IPS-20b (cell line): Measurements from ENCODE around the gene ZFP3.
"Not testable (repeated sequence)": the region's sequence is repeated elsewhere in the genome, so short reads cannot be mapped to it uniquely, and the experiment has no call there.

Source experiments
- H3K27ac ChIP-seq: one replicate; pipeline ENCODE4 v1.5.1; 2013; ENCODE audit warnings: low read length
- H3K27me3 ChIP-seq: 2 replicates; pipeline ENCODE4 v1.6.1; 2013; ENCODE audit warnings: mild to moderate bottlenecking, low read length, inconsistent platforms; ENCODE audit not compliant: insufficient read depth
- H3K36me3 ChIP-seq: 2 replicates; pipeline ENCODE4 v1.6.1; 2013; ENCODE audit warnings: low read depth, mild to moderate bottlenecking, inconsistent platforms, low read length, moderate library complexity; ENCODE audit not compliant: insufficient read depth
- H3K4me1 ChIP-seq: 2 replicates; pipeline ENCODE4 v1.6.1; 2013; ENCODE audit warnings: mild to moderate bottlenecking, control low read depth, inconsistent platforms, low read length, moderate library complexity; ENCODE audit not compliant: insufficient read depth
- H3K4me3 ChIP-seq: 2 replicates; pipeline ENCODE4 v1.5.1; 2013; ENCODE audit warnings: mild to moderate bottlenecking, low read length, inconsistent platforms
- H3K9ac ChIP-seq: 2 replicates; pipeline ENCODE4 v1.6.1; 2013; ENCODE audit warnings: low read depth, mild to moderate bottlenecking, inconsistent platforms, low read length, moderate library complexity
- H3K9me3 ChIP-seq: 2 replicates; pipeline ENCODE4 v1.6.1; 2013; ENCODE audit warnings: mild to moderate bottlenecking, low read depth, low read length, inconsistent platforms; ENCODE audit not compliant: insufficient read depth

ZFP3 gene

GRCh38 chr17:5128905-5129535, 50.8 kb downstream of the ZFP3 start:
- Histone ChIP-seq H3K36me3 (no peaks in the 10 kb centered on the region), H3K4me3 (no peak overlapping the region), H3K9me3 (no peaks in the 10 kb centered on the region)

GRCh38 chr17:5129770-5130169, 51.5 kb downstream of the ZFP3 start:
- not testable (repeated sequence) for H3K36me3 ChIP-seq, H3K9me3 ChIP-seq, H3K27ac ChIP-seq, H3K4me1 ChIP-seq, H3K27me3 ChIP-seq, H3K9ac ChIP-seq, H3K4me3 ChIP-seq

More at GRCh38 chr17:5128905-5129535, 50.8 kb downstream of the ZFP3 start:
- Histone ChIP-seq H3K27me3 (no peaks in the 10 kb centered on the region; the same call in 1 of the 2 replicates), H3K4me1 (no peaks in the 10 kb centered on the region), H3K27ac (no peak overlapping the region), H3K9ac (no peak overlapping the region)

- not testable (repeated sequence) for H3K9ac ChIP-seq, H3K9me3 ChIP-seq, H3K27me3 ChIP-seq, H3K4me3 ChIP-seq, H3K27ac ChIP-seq, H3K4me1 ChIP-seq, H3K36me3 ChIP-seq
Measured at GRCh38 chr17:5130261-5130660, 52.0 kb downstream of the ZFP3 start.

GRCh38 chr17:5130687-5131086, 52.4 kb downstream of the ZFP3 start:
- not testable (repeated sequence) for H3K27ac ChIP-seq, H3K4me1 ChIP-seq, H3K27me3 ChIP-seq, H3K9ac ChIP-seq, H3K36me3 ChIP-seq, H3K4me3 ChIP-seq, H3K9me3 ChIP-seq

GRCh38 chr17:5131146-5131715, 53.0 kb downstream of the ZFP3 start:
- no peaks in the 10 kb centered on the region for H3K9me3 ChIP-seq
- H3K27ac ChIP-seq: no peak overlapping the region
- H3K4me1 ChIP-seq: no peaks in the 10 kb centered on the region
- no peaks in the 10 kb centered on the region for H3K27me3 ChIP-seq
- H3K36me3 ChIP-seq: no peaks in the 10 kb centered on the region
- H3K9ac ChIP-seq: no peak overlapping the region
- H3K4me3 ChIP-seq: no peak overlapping the region

- not testable (repeated sequence) for H3K27ac ChIP-seq, H3K4me1 ChIP-seq, H3K9ac ChIP-seq, H3K9me3 ChIP-seq, H3K36me3 ChIP-seq, H3K27me3 ChIP-seq, H3K4me3 ChIP-seq
Measured at GRCh38 chr17:5131799-5132502, 53.7 kb downstream of the ZFP3 start.

- H3K4me1 ChIP-seq, H3K9ac ChIP-seq, H3K27ac ChIP-seq, H3K36me3 ChIP-seq, H3K4me3 ChIP-seq, H3K27me3 ChIP-seq, H3K9me3 ChIP-seq: not testable (repeated sequence)
Measured at GRCh38 chr17:5132503-5133225, 54.4 kb downstream of the ZFP3 start.

GRCh38 chr17:5133311-5133710, 55.0 kb downstream of the ZFP3 start:
- H3K9me3 ChIP-seq: no peaks in the 10 kb centered on the region
- no peaks in the 10 kb centered on the region for H3K4me1 ChIP-seq
- H3K27ac ChIP-seq: no peak overlapping the region
- no peaks in the 10 kb centered on the region for H3K36me3 ChIP-seq
- H3K9ac ChIP-seq: no peak overlapping the region
- no peak overlapping the region for H3K4me3 ChIP-seq
- H3K27me3 ChIP-seq: no peaks in the 10 kb centered on the region

- not testable (repeated sequence) for H3K27me3 ChIP-seq
Measured at GRCh38 chr17:5133961-5134360, 55.7 kb downstream of the ZFP3 start.

GRCh38 chr17:5134571-5134970, 56.3 kb downstream of the ZFP3 start:
- not testable (repeated sequence) for H3K27ac ChIP-seq, H3K4me3 ChIP-seq, H3K9ac ChIP-seq, H3K36me3 ChIP-seq, H3K4me1 ChIP-seq, H3K27me3 ChIP-seq, H3K9me3 ChIP-seq

More at GRCh38 chr17:5133961-5134360, 55.7 kb downstream of the ZFP3 start:
- H3K9ac ChIP-seq, H3K4me1 ChIP-seq, H3K4me3 ChIP-seq, H3K9me3 ChIP-seq, H3K36me3 ChIP-seq, H3K27ac ChIP-seq: not testable (repeated sequence)

- H3K27ac ChIP-seq, H3K27me3 ChIP-seq, H3K36me3 ChIP-seq, H3K4me1 ChIP-seq, H3K4me3 ChIP-seq, H3K9ac ChIP-seq, H3K9me3 ChIP-seq: not testable (repeated sequence)
Measured at GRCh38 chr17:5135131-5135712, 57.0 kb downstream of the ZFP3 start.
